ENCODE results near the gene CTNNA2.
A peak's percentile ranks its signal among the peaks of the same experiment; 100 is the strongest.

The CTNNA2 gene

DNA sequence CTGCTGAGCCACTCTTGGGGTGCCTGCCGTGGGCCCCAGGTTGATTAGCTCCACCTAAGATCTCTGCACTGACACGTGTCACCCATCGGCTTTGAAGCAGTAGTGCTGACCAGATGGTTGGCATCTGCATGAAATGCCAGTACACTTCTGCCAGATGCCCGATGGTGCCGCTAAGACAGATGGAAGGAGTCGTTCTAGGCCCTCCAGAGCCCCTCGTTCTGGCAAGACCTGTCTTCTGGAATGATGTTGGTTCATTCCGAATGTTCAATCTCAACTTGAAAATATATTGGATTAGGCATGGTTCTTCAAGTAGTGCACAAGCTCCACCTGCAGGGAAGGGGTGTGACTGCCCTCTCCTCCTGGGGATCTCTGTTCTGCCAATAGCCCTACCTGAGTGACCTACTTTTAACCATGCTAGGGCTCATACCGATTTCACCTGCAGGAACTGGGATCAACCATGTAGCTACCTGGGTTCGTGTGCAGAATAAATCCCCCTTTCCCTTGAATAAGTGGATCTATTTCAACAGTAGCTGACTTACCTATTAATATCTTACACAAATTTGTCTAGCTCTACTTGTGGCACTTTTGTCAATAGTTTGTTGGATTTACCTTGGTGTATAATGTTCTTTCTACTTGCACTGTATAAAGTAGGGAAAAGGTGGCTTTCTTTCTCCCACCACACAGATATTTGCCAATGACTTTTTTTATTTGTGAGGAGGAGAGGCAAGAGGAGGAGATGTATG lies 342.6 kb downstream of the CTNNA2 start:
- no peak for DNase-seq (ENCODE audit: extremely low read depth, low read depth)
- peak; percentile 7 for TF ChIP-seq CTCF (IDR thresholded peaks at IDR 0.05; ENCODE audit: low read depth, low read length)

DNA sequence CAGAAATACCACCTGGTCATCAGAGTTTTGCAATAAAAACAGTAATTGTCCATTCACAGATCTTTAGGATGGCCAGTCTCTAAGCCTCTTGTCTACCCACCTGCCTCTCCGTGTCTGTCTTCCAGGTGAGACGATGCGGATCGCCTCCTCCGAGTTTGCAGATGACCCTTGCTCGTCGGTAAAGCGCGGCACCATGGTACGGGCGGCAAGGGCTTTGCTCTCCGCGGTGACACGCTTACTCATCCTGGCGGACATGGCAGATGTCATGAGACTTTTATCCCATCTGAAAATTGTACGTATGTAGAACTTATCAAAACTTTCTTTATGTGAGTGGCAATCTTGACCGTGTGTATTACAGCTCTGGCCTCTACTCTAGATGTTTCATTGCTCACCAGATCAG lies 345.0 kb downstream of the CTNNA2 start:
- no peak for DNase-seq (ENCODE audit: extremely low read depth, low read depth)
- TF ChIP-seq CTCF (IDR thresholded peaks at IDR 0.05; ENCODE audit: low read depth, low read length) = no peak

DNA sequence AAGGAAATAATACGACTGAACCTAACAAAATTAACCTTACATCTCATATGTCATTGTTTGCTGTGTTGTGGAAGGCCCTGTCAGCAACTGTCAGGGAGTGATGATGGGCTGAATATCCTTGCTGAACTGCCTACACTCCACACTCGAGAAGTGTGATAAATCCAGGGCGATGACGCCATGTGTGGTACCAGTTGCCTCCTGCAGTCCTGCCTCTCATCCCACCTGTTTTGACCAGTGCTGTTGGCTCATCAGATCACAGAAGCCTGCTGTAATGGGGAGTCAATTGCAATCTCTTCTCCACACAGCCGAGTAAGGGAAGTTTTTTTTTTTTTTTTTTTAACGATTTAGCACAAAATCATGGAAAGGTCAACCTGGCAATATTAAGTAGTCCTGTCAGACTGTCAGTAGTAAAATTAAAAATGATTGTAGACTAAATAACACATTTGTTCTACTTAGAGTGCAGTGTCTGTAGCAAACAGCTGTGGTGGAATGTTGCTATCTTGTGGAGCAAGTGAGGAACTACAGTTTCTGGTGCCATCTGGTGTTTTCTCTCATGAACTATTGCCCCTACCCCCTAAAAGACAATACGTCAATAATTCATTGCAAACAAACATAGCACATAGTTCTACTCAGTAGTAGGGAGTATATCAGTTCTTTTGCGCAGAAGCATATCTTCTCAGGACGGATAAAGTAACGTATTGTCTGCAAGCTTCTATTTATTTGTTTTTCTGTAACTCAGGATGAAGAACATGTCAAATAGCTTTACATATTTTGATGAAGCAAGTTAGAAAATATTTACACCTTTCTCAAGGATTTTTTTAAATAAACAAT lies 347.6 kb downstream of the CTNNA2 start:
- DNase-seq (ENCODE audit: extremely low read depth, low read depth) = no peak
- TF ChIP-seq CTCF (IDR thresholded peaks at IDR 0.05; ENCODE audit: low read depth, low read length) = peak; percentile 42

- DNase-seq (ENCODE audit: extremely low read depth, low read depth) = no peak
- no peak for TF ChIP-seq CTCF (IDR thresholded peaks at IDR 0.05; ENCODE audit: low read depth, low read length)
Observed at GRCh38 chr2:79861059-79861374, 348.2 kb downstream of the CTNNA2 start.

DNA sequence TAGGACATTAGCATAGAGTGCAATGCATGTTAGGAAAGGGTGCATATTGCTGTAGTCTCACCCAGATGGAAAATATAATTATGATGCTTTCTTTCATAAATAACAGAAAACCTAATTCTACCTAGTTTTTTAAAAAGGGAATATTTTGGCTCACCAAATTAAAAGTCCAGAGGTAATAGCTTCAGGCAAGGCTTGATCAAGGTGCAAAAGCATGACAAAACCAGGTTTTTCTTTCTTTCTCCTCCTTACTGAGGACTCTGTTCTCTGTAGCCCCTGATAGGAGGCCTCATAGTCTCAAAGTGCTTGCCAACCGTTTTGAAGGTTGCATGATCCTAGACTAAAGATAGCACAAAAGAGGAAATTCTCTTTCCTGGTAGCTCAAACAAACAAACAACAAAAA lies 349.9 kb downstream of the CTNNA2 start:
- no peak for DNase-seq (ENCODE audit: extremely low read depth, low read depth)
- no peak for TF ChIP-seq CTCF (IDR thresholded peaks at IDR 0.05; ENCODE audit: low read depth, low read length)

DNA sequence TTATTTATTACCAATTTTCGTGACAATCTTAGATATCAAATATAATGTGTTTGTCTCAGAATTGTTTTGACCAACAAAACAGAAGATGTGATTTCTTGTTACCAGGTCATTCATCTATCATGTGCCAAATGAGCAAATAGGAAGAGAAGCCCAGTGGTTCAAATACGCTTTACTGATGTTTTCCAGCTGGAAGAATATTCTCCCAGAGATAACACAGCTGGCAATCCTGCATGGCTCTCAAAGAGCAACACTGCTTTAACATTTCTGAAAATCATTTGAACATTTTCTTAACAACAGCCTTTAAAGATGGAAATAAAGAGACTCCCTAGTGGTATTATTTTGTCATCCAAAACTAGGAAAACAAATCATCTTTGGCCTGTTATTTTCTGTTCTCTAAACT lies 359.8 kb downstream of the CTNNA2 start:
- no peak for DNase-seq (ENCODE audit: extremely low read depth, low read depth)
- TF ChIP-seq CTCF (IDR thresholded peaks at IDR 0.05; ENCODE audit: low read depth, low read length) = no peak

DNA sequence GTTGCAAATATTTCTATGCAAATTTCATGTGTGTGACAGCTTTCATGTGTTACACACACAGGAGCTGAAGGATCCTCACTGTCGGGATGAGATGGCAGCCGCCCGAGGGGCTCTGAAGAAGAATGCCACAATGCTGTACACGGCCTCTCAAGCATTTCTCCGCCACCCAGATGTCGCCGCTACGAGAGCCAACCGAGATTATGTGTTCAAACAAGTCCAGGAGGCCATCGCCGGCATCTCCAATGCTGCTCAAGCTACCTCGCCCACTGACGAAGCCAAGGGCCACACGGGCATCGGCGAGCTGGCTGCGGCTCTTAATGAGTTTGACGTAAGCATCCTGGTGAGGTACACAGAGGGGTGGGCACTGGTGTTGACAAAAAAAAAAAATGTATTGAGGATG lies 361.2 kb downstream of the CTNNA2 start:
- no peak for DNase-seq (ENCODE audit: extremely low read depth, low read depth)

More for the DNA sequence above, 361.2 kb downstream of the CTNNA2 start:
- TF ChIP-seq CTCF (IDR thresholded peaks at IDR 0.05; ENCODE audit: low read depth, low read length) = no peak
